ENCODE measurements around the gene GP2.

Gene GP2

GRCh38 chr16:20307791-20308190 is 19.5 kb downstream of the GP2 start:
- DNase-seq (ENCODE audit: low read depth in 2 of 3, low spot score in 2 of 3), result no peak

GRCh38 chr16:20307240-20307671 is 20.1 kb downstream of the GP2 start:
- no peak for DNase-seq (ENCODE audit: low read depth in 2 of 3, low spot score in 2 of 3)

DNA sequence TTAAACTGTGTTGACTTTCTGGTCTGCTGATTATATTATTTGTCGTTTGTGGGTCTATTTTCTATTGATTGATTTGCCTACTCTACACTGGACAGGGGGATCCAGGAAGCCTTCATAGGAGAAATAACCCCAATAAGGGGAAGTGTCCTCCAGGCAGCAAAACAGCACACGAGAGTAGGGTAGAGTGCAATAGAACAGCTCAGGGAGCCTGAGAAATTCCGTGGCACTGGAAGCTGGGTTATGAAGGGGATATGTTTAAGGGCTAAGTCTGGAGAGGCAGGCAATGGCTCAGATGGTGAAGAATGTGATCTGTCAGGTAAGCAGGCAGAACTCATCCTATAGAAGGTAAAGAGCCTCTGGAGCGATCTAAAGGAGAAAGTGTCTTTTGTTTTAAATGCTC is 20.9 kb downstream of the GP2 start:
- DNase-seq (ENCODE audit: low read depth in 2 of 3, low spot score in 2 of 3), result no peak

DNA sequence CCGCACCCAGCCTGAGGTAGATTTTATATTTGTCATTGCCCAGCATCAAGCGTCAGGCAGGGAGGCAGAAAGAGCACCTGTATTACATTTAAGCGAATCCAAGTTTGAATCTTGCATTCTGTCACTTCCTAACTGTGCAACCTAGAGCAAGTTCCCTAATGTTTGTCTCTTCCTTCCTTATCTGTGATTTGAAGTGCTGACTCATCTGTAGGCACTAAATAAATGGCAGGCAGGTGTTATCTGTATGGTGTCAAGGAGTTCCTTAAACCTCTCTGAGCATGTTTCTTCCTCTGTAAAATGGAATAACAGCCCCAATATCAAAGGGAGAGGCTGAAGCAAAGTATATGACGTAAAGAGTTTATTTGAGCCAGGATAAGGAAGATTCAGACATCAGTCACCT is 24.3 kb downstream of the GP2 start:
- no peak for DNase-seq (ENCODE audit: low read depth in 2 of 3, low spot score in 2 of 3)

DNA sequence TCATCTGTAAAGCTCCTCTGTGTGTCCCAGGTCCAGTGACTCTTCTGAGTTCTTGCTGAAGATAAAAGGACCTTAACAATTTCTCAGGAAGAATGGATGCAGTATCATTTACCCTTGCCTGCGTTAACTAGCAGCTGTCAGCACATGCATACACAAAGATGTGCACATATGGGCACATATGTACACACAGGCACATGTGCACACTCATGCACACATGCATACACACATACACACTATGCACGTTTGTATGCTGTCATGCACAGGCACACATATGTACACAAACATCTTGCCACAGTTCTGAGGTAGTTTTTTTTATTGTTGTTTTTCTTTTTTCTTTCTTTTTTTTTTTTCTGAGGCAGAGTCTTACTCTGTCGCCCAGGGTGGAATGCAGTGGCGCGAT is 24.9 kb downstream of the GP2 start:
- DNase-seq (ENCODE audit: low read depth in 2 of 3, low spot score in 2 of 3), result no peak

GRCh38 chr16:20301840-20302239 is 25.5 kb downstream of the GP2 start:
- DNase-seq (ENCODE audit: low read depth in 2 of 3, low spot score in 2 of 3), result no peak

DNA sequence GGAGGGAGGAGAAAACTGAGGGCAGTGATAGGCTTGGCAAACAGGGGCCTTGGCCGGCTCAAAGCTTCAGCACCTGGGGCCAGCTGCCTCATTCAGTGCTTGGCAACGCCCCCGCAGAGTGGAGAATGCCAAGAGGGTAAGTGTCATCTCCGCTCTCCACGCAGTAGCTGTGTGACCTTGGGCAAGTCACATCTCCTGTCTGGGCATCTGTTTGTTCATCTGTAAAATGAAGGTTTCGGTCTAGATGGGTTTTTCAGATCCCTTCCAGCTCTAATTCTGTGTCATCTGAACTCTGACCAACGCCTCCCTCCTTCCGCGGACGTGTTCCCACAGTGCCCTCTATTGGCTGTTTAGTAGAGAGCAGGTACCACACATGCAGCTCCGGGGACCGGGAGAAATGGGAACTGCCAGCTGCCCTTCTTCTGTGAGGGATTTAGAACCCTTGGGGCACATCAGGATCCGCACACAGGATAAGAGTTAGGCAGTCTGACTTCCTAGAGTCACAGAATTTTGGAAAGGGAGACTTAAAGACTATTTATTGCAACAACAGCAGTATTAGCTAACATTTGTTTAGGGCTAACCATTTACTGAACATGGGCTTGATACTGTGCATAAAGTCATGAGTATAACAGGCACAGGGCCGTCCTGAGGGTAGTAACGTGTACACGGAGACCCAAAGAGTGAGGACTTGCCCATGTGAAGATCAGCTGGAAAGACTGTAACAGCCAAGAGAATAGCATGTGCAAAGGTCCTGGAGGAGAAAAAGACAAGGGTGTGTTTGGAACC is 26.8 kb downstream of the GP2 start:
- peak in 2 of 3 experiments; percentile 1 to 3 for DNase-seq (ENCODE audit: low read depth in 2 of 3, low spot score in 2 of 3)

DNA sequence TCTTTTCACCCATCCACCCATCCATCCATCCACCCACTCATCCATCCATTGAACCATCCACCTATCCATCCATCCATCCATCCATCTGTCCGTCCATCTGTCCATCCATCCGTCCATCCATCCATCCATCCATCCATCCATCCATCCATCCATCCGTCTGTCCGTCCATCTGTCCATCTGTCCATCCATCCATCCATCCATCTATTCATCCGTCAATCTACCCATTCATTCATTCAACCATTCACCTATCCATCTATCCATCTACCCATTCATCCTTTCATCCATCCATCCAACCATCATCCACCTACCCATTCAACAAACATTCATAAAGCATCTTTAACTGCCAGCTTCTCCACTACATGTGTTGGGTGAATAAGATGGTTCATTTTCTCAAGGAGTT is 28.9 kb downstream of the GP2 start:
- no peak for DNase-seq (ENCODE audit: low read depth in 2 of 3, low spot score in 2 of 3)

- DNase-seq (ENCODE audit: low read depth in 2 of 3, low spot score in 2 of 3), result no peak
Observed at GRCh38 chr16:20291208-20292206, 35.8 kb downstream of the GP2 start.

DNA sequence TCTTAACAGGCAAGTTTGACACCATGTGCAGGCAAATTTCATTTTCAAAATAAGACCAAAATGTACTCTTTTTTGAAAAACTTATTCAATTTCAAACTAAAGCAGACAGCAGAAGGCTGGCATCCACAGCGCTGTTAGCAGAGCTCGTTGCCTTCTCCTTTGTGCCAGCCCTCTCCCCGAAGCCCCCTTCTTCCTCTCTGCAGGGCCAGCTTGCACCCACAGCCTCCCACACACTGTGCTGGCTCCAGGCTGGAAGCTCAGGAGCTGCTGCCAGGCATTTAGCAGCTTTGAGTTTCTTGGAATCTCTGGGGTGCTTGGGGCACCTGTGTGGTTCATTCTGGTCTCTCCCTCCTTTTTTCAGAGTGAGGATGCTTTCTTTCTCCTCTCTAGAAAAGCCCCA is 37.7 kb downstream of the GP2 start:
- DNase-seq (ENCODE audit: low read depth in 2 of 3, low spot score in 2 of 3), result no peak

- DNase-seq (ENCODE audit: low read depth in 2 of 3, low spot score in 2 of 3), result no peak
Observed at GRCh38 chr16:20285993-20286499, 41.3 kb downstream of the GP2 start.

DNA sequence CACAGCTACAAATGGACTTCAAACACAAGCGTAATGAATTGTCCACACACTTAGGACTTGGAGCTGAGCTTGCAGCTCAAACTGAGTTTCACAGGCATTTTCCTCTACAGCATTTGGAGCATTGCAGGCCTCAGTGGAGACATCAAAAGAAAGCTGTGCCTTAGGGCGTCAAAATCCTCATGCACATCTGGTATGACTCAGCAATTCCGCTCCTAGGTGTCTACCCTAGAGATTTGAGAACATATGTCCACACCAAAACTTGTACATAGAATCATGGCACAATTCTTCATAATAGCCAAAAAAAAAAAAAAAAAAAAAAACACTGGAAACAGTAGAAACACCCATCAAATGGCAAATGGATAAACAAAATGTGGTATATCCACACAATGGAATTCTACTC is 47.1 kb downstream of the GP2 start:
- no peak for DNase-seq (ENCODE audit: low read depth in 2 of 3, low spot score in 2 of 3)

GRCh38 chr16:20271893-20272292 is 55.4 kb downstream of the GP2 start:
- no peak for DNase-seq (ENCODE audit: low read depth in 2 of 3, low spot score in 2 of 3)

DNA sequence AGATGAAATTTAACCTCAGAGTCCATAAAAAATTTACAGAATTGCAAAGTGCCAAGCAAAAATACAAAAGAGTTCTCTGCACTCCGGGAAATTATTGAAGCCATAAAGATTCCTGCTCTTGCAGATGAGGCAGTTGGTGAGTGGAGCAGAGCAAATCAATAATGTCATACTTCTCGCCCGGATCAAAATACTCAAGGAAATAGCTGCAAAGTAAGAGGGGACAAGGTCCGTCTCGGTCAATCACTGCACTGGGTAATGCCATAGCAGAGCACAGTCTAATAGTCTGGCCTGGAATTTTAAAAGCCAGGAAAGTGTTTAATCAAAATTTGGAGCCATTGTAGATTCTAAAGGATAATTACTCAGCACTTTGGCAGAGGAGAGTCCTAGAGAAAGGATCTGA is 58.9 kb downstream of the GP2 start:
- no peak for DNase-seq (ENCODE audit: low read depth in 2 of 3, low spot score in 2 of 3)

DNA sequence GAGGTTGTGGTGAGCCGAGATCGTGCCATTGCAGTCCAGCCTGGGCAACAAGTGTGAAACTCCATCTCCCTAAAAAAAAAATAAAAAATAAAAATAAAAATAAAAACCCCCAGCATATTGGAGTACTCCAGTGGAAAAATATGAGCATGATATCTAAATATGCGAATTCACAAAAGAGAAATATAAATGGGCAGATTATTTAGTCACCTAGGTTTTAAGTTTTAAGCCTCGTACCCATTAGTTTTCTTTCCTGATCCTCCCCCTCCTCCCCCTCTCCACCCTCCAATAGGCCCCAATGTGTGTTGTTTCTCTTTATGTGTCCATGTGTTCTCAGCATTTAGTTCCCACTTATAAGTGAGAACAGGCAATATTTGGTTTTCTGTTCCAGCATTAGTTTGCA is 62.3 kb downstream of the GP2 start:
- DNase-seq (ENCODE audit: low read depth in 2 of 3, low spot score in 2 of 3), result no peak

GRCh38 chr16:20263138-20263855 is 64.0 kb downstream of the GP2 start:
- no peak for DNase-seq (ENCODE audit: low read depth in 2 of 3, low spot score in 2 of 3)

DNA sequence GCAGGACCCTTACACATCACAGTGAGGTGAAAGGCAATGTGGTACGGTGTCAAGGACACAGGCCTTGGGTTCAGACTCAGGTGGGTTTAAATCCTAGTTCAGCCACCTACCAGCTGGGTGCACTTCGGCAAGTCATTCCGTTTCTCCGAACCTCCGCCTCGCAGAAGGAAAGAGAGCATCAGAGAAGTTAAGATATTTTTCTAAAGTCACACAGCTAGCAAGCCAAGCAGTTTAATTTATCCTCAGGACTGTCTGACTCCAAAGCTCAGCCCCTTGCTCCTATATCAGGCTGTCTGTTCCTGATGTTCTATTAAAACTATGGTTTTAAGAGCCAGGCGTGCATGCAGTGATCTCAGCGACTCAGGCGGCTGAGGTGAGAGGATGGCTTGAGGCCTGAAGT is 65.1 kb downstream of the GP2 start:
- DNase-seq (ENCODE audit: low read depth in 2 of 3, low spot score in 2 of 3), result no peak

- DNase-seq (ENCODE audit: low read depth in 2 of 3, low spot score in 2 of 3), result no peak
Observed at GRCh38 chr16:20260215-20261009, 66.9 kb downstream of the GP2 start.
